C1 segment of cervical spinal cord (tissue), 14 donors: Measurements from ENCODE around the gene DNM2.
A peak's percentile ranks its signal among the peaks of the same experiment; 100 is the strongest.
"Not testable (repeated sequence)": the region's sequence is repeated elsewhere in the genome, so short reads cannot be mapped to it uniquely, and the experiment has no call there.

Experiments used
- DNase-seq, 14 donors: peaks; one replicate each; lab custom pipeline; 2025; lab: John Stamatoyannopoulos, UW

DNM2 gene

DNA sequence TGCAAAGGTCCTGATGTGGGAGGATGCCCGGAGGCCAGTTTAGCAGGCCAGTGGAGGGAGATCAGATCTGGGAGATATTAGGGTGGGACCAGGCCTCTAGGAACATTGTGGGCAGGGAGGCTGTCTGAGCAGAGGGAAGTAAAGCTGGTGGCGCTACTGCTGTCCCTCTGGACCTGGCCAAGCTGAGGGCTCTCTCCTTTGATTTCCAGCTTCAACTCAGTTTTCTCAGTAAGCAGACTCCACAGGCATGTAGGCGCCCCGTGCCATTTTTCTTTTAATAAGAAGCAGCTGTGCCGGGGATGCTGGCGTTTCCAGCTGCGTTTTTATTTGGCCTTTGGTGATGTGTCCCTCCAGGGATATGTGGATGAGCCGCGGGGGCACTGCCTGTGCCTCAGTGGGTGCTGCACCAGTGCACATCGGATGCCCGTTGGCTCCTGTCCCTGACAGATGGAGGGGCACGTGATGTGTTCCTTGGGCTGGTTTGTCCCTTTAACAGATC, 6.7 kb downstream of the DNM2 start:
- peak in 3 of 14 donors; percentile 4 to 29 (median 9) for DNase-seq

DNA sequence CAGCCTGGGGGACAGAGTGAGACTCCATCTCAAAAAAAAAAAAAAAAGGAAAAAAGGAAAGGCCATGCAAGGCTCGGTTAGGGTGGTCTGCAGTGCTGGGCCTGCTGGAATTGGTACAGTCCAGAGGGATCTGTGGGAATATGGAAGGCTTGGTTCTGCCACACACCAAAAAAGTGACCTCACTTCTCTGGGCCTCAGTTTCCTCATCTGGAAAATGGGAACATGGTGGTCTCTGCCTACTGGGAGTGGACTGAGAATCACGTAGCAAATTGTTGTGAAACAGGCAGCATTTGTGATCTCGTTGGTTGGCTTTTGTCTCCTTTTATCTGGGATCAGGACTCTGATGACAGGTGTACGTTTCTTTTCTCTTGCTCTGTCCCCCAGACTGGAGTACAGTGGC, 7.5 kb downstream of the DNM2 start:
- no peak for DNase-seq

DNA sequence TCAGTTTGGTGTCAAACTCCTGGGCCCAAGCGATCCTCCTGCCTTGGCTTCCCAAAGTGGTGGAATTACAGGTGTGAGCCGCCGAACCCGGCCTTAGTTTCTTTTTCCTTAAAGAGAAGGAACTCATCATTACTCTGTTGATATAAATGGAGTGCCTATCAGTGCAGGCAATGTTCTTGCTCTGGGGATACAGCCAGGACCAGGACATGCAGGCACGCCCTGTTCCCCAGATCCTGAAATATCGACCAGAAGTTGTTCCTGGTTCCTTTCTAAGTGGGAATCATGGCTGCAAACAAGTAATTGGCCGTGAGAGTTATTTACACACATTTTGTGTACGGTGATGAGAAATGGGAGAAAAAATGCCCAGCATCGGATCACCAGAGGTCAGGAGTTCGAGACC, 8.4 kb downstream of the DNM2 start:
- no peak for DNase-seq

DNA sequence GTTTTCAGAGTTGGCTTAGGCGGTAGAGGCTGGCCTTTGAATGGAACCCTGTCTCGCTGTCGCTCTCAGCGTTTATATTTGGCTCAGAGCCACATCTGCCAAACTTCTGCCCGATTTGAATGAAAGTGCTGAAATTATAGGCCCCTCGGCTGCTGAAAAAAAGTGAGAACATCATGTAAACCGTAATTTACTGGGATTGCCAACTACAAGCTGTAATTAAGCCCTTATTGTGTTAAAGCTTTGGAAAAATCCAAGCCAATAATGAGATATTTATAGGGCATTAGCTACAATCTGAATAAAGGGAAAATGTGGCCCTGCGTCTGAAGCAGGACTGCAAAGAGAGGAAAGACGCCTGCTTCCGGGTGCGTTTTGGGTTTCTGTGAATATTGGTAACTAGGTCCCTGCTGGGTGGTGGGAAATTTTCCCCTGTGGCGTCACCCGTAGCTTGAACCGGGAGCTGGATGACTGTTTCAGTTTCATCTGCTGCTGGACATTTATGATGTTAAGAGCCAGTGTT, 9.9 kb downstream of the DNM2 start:
- DNase-seq, result peak in 1 of 14 donors; percentile 29

DNA sequence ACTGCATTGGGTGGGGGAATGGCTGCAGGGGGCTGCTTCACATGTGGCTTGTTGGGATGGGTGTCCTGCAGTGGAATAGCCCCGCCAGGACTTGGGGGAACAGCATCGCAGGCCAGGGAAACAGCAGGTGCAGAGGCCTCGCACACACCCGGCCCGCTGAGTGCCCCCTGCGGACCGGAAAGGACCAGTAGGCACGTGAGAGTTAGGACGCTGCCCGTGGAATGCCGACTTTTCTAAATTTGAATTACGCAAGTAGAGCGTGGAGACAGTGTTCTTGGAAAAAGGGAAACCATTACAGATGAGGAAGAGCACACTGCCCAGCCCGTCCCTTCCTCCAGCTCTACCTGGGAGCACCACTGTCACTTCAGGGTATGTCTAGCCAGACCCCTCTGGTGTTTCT, 11.5 kb downstream of the DNM2 start:
- peak in 2 of 14 donors; percentile 14 to 16 for DNase-seq

DNA sequence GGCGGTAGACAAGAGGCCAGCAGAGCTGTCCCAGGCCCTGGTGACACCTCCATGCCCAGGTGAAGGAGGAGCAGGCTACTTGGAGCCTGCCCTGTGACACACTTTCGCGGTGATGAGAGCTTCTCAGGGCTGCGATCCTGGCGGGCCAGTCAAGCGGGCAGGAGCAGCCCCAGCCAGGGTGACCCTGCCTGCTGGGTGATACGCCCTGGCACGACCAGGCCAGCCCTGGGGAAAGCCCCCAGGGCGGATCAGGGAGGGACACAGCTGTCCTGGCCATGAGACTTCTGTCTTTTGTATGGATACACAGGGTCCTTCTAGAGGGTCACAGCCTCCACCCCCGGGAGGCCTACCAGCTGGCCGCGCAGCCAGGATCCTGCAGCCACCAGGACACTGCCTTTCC, 13.1 kb downstream of the DNM2 start:
- DNase-seq, result peak in 9 of 14 donors; percentile 21 to 59 (median 42)

DNA sequence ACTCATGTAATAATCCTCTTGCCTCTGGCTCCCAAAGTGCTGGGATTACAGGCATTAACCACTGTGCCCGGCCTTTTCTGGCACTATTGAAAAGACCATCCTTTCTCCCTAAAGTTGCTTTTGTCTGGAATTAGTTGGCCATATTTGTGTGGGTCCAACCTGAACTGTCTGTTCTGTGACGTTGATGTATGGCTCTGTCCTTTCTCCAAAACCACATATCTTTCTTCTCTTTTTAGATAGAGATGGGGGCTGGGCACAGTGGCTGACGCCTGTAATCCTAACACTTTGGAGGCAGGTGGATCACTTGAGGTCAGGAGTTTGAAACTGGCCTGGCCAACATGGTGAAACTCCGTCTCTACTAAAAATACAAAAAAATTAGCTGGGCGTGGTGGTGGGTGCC, 17.9 kb downstream of the DNM2 start:
- DNase-seq, result no peak

DNA sequence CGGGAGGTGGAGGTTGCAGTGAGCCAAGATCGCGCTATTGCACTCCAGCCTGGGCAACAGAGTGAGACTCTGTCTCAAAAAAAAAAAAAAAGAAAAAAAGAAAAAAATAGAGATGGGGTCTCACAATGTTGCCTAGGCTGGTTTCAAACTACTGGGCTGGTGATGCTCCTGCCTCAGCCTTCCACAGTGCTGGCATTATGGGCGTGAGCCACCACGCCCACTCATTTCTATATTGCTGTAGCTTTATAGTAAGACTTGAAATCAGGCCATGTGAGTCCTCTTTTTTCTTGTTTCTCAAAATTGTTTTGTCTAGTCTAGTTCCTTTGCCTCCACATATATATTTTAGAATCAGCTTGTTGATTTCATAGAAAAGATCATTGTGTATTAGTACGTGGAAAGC, 18.3 kb downstream of the DNM2 start:
- no peak for DNase-seq

DNA sequence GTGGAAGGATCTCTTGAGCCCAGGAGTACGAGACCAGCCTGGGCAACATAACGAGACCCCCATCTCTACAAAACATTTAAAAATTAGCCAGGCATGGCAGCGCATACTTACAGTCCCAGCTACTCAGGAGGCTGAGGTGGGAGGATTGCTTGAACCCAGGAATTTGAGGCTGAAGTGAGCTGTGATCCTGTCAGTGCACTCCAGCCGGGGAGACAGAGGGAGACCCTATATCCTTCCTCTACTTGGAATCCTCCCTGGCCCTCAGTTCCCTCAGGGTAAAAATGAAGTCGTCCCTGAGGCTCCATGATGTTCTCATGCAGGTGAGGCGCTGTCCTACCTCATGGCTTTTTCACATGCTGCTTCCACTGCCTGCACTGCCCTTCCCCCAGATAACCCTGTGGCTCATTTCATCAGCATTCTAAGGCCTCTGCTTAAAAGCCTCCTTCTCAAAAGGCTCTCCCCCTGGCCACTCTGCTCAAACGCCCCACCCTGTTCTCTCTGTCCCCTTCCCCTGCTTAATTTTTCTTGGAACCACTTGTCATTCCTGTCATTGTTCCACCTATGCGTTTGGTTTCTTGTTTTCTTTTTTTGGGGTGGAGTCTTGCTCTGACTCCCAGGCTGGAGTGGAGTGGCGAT, 19.2 kb downstream of the DNM2 start:
- DNase-seq, result no peak

DNA sequence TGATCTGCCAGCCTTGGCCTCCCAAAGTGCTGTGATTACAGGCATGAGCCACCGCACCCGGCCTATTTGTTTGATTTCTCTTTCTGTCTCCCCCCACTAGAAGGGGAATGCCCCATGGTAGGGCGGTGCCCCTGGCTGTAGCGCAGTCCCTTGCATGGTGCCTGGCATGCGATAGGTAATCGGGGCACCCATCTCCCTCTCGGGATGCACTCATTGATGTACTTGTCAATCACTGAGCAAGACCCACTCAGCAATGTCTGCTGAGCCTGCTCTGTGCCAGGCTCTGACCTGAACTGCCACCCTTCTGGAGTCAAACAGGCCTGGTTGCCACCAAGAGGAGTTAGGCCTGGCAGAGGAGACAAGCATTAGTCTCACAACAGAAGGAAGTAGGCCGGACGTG, 19.8 kb downstream of the DNM2 start:
- no peak for DNase-seq

DNA sequence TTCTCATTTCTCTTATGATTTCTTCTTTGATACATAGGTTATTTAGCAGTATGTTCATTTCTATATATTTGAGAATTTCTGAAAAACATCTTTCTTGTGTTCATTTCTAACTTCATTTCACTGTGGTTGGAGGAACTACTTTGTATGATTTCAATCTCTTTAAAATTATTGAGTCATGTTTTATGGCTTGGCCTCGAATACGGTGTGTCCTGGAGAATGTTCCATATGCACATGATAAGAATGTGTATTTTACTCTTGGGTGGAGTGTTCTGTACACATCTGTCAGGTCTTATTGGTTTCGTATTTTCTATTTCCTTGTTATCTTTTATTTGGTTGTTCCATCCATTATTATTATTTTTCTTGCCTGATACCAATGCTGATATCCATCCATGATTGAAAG, 22.9 kb downstream of the DNM2 start:
- no peak for DNase-seq

DNA sequence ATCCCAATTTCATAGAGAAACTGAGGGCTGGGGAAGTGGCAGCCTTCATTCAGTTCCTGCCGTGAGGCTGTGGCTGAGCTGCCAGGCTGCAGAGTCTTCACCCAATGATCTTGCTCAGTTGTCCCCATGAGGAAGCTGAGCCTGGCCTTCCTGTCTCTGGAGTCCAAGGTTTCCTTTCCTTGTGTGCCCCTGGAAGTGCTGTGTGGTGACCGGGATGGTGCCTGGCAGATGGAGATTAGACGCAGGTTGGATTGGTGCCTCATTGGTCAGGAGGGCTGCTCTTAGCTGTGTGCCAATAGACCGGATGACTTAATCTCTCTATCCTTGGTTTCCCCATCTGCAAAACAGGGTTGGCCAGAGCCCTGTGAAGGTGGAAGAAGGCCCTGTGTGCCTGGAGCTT, 24.6 kb downstream of the DNM2 start:
- DNase-seq, result peak in 3 of 14 donors; percentile 6 to 92 (median 17)

DNA sequence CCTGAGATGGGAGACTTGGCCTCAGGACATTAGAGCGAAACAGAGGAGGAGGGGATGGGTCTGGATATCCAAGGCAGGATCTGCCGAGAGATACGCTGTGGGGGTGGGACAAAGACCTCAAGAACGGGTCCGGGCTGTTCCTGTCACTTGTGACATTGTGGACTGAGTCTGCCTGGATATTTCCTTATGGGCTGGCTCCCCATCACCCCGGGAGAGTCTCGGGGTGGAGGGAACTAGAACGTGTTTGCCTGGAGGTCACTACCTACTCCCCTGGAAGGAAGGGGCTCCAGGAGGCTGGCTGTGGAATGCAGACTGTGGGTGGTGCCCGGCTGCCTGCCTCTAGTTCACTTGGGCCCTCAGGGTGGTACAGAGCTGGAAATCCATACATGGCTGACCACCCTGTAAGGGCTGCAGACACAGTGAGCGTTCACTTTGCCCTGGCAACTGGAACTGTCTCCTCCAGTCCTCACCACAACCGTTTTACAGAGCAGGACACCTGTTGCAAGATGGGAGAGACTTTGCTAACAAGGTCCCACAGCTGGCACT, 26.4 kb downstream of the DNM2 start:
- peak in 1 of 14 donors; percentile 16 for DNase-seq

DNA sequence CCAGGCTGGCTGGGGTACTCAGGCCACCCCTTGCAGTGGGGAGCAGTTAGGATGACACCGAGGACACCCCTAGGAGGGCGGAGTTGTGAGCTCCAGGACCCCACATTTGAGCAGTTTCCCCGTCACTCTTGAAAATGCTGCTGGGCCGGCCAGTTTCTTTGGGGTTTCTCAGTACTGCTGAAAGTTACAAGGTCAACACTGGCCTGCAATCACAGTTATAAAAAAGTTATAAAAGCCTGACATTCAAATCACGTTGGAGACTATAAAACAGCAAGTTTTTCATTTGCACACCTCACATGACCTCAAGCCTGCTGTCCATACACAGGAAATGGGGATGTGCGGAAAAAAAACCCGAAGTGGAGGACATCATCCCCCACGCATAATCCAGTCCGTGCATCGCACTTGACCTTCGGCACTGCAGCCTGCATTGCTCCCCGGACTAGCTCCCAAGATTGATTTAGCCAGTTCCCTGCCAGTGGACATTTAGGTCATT, 27.0 kb downstream of the DNM2 start:
- DNase-seq, result no peak

DNA sequence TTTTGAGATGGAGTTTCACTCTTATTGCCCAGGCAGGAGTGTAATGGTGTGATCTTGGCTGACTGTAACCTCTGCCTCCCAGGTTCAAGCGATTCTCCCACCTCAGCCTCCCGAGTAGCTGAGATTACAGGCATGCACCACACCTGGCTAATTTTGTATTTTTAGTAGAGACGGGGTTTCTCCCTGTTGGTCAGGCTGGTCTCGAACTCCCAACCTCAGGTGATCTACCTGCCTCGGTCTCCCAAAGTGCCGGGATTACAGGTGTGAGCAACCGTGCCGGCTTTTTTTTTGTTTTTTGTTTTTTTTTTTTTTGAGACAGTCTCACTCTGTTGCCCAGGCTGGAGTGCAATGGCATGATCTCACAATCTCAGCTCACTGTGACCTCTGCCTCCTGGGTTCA, 28.6 kb downstream of the DNM2 start:
- not testable (repeated sequence) for DNase-seq

DNA sequence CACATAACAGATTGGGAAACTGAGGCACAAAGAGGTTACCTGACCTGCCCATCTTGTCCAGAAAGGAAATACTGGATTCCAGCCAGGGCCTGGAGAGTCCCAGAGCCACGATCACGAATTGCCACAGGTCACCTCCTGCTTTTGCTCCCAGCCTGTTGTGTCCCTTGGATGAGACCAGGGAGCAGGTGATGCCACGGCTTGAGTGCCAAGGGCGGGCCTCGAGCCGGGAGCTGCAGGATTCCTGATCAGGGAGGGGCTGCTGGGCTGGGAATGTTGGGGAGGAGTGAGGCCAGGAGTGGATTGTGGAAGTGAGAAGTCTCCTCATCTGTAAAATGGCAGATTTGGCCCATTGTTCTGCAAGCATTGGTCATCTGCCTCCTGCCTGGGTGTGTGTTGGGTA, 29.4 kb downstream of the DNM2 start:
- DNase-seq, result peak in 2 of 14 donors; percentile 17 to 58

DNA sequence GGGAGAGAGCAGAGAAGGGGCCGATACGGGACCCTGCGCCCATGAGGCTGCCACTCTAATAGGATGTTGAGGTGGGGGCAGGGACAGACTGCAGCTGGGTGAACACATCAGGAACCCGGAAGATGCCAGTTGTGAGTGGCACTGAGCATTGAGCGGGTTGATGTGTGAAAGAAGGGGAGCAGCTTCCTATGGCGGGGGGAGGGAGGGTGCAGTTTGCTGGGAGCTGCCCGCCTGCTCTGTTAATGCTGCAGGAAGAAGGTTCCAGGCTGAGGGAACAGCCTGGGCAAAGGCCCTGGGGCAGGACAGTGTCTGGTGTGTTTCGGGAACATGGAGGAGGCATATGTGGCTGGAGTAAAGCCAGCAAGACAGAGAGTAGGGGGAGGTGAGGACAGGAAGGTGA, 29.8 kb downstream of the DNM2 start:
- DNase-seq, result peak in 2 of 14 donors; percentile 28 to 30

DNA sequence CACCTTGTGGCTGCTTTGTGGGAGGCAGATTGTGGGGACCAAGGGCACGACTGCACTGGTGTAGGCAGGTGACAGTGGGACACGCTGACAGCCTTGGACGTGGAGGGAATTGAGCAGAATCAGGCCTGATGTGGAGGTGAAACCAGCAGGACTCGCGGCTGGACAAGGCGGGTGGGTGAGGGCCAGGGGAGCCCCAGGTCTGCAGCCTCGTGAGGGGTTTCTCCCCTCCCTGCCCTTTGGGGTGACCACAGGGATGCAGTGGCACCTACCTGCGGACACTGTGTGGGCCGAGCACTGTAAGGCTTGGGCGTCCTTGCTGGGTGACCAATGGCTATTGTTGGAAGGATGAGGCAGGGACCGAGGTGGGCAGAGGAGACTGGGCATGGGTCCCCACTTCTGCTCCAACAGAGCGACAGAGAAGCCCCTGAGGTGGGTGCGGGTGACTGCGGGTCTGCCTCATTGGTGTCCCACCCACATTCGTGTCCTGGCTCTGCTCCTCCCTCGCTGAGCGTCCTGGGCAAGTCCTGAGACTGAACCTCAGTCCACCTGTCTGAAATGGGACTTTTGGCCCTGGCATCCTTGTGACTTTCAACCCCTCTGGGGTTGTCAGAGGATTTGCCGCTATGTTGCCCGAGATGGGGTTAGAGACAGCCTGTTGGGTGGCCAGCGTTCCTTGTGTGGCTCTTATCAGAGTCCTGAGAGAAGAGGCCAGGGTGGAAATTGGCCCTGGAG, 30.5 kb downstream of the DNM2 start:
- peak in 1 of 14 donors; percentile 50 for DNase-seq

DNA sequence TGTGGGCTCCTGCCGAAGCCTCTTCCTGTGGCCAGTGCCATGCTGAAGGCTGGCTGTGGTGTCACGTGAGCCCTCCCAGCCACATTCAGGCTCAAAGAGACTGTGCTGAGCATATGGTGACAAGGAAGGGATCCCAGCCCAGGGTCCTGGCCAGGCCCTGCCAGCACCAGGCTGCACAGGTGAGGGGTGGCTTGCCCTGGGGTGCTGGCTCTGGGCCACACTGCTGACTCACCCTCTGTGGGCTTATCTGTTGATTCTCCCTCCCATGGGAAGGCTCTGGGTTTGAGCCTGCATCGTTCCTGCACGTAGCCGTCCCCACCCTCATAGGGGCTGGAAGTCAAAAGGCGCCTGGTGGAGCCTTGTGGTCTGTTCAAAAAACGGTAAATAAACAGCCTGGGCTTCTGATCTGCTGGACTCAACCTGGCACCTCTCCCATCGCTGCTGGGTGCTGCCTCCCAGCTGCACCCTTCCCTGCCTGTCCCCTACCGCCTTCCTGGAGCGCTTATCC, 31.1 kb downstream of the DNM2 start:
- peak in 8 of 14 donors; percentile 15 to 79 (median 36) for DNase-seq

DNA sequence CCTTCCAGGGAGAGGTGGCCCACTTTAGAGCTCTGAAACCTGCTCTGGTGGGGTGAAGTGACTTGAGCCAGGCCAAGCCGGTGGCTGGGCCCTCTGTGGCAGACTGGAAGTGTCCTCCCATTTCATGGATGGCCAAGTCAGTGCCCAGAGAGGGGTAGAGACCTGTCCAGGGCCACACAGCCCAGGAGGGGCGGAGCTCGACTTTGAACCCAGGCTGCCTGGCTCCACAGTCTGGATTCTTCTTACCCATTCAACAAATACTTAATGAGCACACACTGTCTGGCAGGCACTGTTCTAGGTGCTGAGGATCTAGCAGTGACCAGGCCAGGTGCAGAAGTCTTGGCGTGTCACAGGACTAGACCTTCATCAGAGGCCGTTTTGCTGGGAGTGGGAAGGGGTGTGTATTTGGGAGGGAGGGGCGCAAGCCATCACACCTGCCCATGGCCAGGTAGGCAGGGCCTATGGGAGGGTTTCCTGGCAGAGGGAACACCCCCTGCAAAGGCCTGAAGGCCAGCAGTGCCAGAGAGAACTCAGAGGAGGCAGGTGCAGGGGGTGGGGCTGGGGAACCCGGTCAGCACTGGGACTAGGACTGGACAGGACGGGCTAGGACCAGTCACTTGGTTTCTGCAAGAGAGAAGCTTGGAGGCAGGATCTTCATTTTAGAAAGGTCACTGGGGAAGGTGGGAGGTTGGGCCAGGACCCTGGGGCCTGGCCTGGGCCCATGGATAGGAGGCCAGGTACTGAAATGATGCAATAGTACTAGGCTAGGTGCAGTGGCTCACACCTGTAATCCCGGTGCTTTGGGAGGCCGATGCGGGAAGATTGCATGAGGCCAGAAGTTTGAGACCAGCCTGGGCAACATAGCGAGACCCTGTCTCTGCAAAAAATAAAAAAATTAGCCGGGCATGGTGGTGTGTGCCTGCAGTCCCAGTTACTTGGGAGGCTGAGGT, 31.8 kb downstream of the DNM2 start:
- no peak for DNase-seq
